Neural crest cell (in vitro differentiated cells): ENCODE data around the gene SVEP1. TPM values are rescaled to one million over a fixed set of nuclear protein-coding genes. Genes with fewer than 3 reads are reported as not detected.
"Not testable (repeated sequence)": the region's sequence is repeated elsewhere in the genome, so short reads cannot be mapped to it uniquely, and the experiment has no call there.

Experiments
- DNase-seq: peaks from one replicate; pipeline ENCODE4 v3.0.0; 2021; ENCODE audit warnings: low read depth, mixed read lengths, low spot score
- H3K27ac Mint-ChIP-seq: one replicate; pipeline ENCODE4 v1.8.0; 2021; ENCODE audit warnings: mild to moderate bottlenecking, mixed read lengths; ENCODE audit not compliant: unreplicated experiment
- H3K27me3 Mint-ChIP-seq: 2 replicates; pipeline ENCODE4 v1.8.0; 2021; ENCODE audit warnings: low read depth, mild to moderate bottlenecking, mixed read lengths
- H3K36me3 Mint-ChIP-seq: 2 replicates; pipeline ENCODE4 v1.8.0; 2021; ENCODE audit warnings: low read depth, mild to moderate bottlenecking, mixed read lengths
- H3K4me1 Mint-ChIP-seq: 2 replicates; pipeline ENCODE4 v1.8.0; 2021; ENCODE audit warnings: mixed read lengths
- H3K4me3 Mint-ChIP-seq: one replicate; pipeline ENCODE4 v1.8.0; 2021; ENCODE audit warnings: mild to moderate bottlenecking, mixed read lengths
- H3K9me3 Mint-ChIP-seq: 2 replicates; pipeline ENCODE4 v1.8.0; 2021; ENCODE audit warnings: mixed read lengths
- total RNA-seq: library from RNA; stranded (reverse); gene quantifications from 2 replicates; pipeline ENCODE4 v1.2.1, GENCODE V29; 2021
- TF ChIP-seq, protein P1 (sequence below): fragments of 200-600 bp; sonication (generic); conservative IDR thresholded peaks from 2 replicates; pipeline ENCODE4 v1.5.0; 2021; ENCODE audit warnings: antibody characterized with exemption, mild to moderate bottlenecking

The SVEP1 gene
- total RNA-seq, 1 donor from 2014 or later, result 1.3 TPM

DNA sequence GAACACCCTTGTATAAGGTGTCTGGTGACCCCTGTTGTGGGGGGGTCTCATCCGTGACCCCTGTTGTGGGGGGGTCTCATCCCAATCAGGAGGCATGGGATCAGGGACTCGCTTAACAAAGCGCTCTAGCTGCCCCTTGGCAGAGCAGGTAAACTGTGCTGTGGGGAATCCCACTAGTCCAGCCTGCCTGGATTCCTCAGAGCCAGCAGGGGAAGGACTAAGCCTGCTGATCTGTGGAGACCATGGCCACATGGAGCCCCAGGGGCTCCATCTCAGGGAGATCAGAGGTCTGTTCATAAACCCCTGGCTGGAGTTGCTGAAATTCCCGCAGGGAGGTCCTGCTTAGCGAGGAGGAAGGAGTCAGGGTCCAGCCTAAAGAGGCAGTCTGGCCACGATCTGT lies 196.1 kb downstream of the SVEP1 start:
- TF ChIP-seq, protein P1, sequence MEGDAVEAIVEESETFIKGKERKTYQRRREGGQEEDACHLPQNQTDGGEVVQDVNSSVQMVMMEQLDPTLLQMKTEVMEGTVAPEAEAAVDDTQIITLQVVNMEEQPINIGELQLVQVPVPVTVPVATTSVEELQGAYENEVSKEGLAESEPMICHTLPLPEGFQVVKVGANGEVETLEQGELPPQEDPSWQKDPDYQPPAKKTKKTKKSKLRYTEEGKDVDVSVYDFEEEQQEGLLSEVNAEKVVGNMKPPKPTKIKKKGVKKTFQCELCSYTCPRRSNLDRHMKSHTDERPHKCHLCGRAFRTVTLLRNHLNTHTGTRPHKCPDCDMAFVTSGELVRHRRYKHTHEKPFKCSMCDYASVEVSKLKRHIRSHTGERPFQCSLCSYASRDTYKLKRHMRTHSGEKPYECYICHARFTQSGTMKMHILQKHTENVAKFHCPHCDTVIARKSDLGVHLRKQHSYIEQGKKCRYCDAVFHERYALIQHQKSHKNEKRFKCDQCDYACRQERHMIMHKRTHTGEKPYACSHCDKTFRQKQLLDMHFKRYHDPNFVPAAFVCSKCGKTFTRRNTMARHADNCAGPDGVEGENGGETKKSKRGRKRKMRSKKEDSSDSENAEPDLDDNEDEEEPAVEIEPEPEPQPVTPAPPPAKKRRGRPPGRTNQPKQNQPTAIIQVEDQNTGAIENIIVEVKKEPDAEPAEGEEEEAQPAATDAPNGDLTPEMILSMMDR, result no peak
- Mint-ChIP-seq H3K36me3 (peaks cover 3% of the 10 kb centered on the region), H3K27me3 (no peaks in the 10 kb centered on the region), H3K4me1 (peaks cover under 1% of the 10 kb centered on the region), H3K4me3 (no peak overlapping the region), H3K27ac (no peak overlapping the region), H3K9me3 (peaks cover 5% of the 10 kb centered on the region)
- DNase-seq, result no peak

DNA sequence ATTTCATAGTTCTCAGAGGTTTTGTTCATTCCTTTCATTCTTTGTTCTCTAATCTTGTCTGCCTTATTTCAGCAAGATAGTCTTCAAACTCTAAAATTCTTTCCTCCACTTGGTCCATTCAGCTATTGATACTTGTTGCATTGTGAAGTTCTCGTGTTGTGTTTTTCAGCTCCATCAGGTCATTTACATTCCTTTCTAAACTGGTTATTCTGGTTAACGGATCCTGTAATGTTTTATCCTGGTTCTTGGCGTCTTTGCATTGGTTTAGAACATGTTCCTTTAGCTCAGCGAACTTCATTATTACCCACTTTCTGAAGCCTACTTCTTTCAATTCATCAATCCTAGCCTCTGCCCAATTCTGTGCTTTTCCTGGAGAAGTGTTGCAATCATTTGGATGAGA lies 196.8 kb downstream of the SVEP1 start:
- H3K27me3 Mint-ChIP-seq, result no peaks in the 10 kb centered on the region
- TF ChIP-seq, protein P1, result no peak
- no peak overlapping the region for H3K4me3 Mint-ChIP-seq
- H3K9me3 Mint-ChIP-seq, result peaks cover 5% of the 10 kb centered on the region
- H3K4me1 Mint-ChIP-seq, result peaks cover 8% of the 10 kb centered on the region
- no peak overlapping the region for H3K27ac Mint-ChIP-seq
- peaks cover 3% of the 10 kb centered on the region for H3K36me3 Mint-ChIP-seq
- no peak for DNase-seq

DNA sequence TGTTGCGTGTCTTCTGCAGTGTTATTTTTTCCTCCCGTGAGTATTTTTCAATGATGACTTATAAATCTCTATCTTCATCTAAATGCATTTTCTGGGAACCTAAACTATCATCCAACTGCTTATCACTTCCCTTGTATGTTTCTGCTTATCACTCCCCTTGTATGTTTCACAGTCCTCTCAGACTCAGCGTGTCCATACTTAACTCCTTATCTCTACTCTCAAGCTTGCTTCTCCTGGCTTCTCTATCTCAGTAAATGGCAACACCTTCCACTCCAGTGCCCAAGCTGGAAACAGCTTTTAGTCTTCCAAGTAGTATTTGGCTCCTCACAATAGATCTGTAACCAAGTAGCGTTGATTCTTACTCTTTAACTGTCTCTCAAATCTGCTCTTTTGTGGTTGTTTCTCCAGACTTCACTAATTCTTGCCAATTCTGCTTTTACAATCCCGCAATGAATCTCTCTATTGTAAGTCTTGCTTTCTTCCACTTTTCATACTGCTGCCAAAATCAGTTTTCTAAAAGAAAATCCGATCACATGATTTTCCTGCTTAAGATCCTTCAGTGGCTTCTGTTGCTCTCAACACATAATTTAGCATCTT lies 208.0 kb downstream of the SVEP1 start:
- Mint-ChIP-seq H3K27ac (no peak overlapping the region), H3K36me3 (no peaks in the 10 kb centered on the region), H3K4me1 (no peaks in the 10 kb centered on the region), H3K27me3 (no peaks in the 10 kb centered on the region), H3K9me3 (no peaks in the 10 kb centered on the region), H3K4me3 (no peak overlapping the region)
- no peak for DNase-seq
- TF ChIP-seq, protein P1, result no peak

DNA sequence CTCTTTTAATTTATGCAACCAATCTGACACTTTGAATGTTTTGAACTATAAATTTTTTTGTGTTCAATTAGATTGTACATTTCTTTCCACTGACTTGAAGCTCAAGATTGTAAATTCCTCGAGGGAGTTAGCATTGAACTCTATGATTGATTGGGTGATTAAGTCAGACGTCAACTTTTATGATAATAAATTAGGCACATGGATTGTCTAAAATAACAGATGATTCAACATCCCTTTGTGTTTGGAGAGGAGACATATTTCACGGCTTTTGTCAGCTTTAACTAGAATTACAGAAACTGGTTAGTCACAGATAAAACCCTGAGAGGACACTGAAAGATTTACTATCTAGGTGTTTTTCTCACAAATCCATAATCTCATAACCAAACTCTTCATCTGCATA lies 209.2 kb downstream of the SVEP1 start:
- Mint-ChIP-seq H3K9me3 (no peaks in the 10 kb centered on the region), H3K27ac (no peak overlapping the region), H3K4me3 (no peak overlapping the region), H3K36me3 (no peaks in the 10 kb centered on the region), H3K4me1 (no peaks in the 10 kb centered on the region), H3K27me3 (no peaks in the 10 kb centered on the region)
- DNase-seq, result no peak
- TF ChIP-seq, protein P1, result no peak

DNA sequence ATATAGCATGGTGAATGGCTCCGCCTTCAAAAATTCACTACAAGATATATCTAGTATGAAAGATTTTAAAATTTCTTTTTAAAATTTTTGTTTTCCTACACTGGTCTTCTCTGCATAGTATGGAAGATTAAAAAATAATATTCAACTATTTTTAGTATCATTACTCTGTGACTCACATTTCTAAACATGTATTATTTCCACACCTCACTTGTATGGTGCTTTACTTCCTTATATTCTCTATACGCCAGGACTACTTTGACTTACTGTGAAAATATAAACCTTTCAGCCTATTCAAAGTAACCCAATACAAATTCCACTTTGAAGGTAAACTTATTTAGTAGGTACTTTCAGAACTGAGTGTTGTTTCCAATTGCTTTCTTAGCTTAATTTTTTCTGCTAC lies 215.1 kb downstream of the SVEP1 start:
- Mint-ChIP-seq H3K27ac (no peak overlapping the region), H3K9me3 (no peaks in the 10 kb centered on the region), H3K4me1 (no peaks in the 10 kb centered on the region), H3K27me3 (no peaks in the 10 kb centered on the region), H3K36me3 (no peaks in the 10 kb centered on the region), H3K4me3 (no peak overlapping the region)
- TF ChIP-seq, protein P1, result no peak
- no peak for DNase-seq

DNA sequence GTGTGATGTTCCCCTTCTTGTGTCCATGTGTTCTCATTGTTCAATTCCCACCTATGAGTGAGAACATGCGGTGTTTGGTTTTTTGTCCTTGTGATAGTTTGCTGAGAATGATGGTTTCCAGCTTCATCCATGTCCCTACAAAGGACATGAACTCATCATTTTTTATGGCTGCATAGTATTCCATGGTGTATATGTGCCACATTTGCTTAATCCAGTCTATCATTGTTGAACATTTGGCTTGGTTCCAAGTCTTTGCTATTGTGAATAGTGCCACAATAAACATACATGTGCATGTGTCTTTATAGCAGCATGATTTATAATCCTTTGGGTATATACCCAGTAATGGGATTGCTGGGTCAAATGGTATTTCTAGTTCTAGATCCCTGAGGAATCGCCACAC lies 220.5 kb downstream of the SVEP1 start:
- not testable (repeated sequence) for H3K4me1 Mint-ChIP-seq, H3K27me3 Mint-ChIP-seq, H3K9me3 Mint-ChIP-seq, H3K27ac Mint-ChIP-seq, DNase-seq, H3K4me3 Mint-ChIP-seq, H3K36me3 Mint-ChIP-seq
